Endothelial cell of umbilical vein (primary cell): ENCODE measurements around the gene CSNK2A3.

Experiments used
- POLR2AphosphoS5 ChIP-seq: IDR thresholded peaks from 2 replicates; pipeline ENCODE4 v1.6.1; 2012; ENCODE audit warnings: low read depth, mild to moderate bottlenecking, control low read depth, low read length, moderate library complexity; ENCODE audit not compliant: insufficient read depth
- TF ChIP-seq, protein P1 (sequence below), 2 donors: IDR thresholded peaks; 1 replicate in 1 of 2; 2 replicates in 1 of 2; pipeline ENCODE4 v1.5.1; 2011; ENCODE audit warnings: low read length in 2 of 2, mild to moderate bottlenecking in 2 of 2, moderate library complexity in 2 of 2, control low read depth in 1 of 2, inconsistent platforms in 1 of 2, low read depth in 1 of 2; ENCODE audit not compliant: insufficient read depth in 1 of 2; ENCODE audit errors: extremely low read depth in 1 of 2
- TF ChIP-seq, protein P2 (sequence below): IDR thresholded peaks from 2 replicates; pipeline ENCODE4 v1.6.1; 2011; ENCODE audit not compliant: insufficient read depth, insufficient read length

DNA sequence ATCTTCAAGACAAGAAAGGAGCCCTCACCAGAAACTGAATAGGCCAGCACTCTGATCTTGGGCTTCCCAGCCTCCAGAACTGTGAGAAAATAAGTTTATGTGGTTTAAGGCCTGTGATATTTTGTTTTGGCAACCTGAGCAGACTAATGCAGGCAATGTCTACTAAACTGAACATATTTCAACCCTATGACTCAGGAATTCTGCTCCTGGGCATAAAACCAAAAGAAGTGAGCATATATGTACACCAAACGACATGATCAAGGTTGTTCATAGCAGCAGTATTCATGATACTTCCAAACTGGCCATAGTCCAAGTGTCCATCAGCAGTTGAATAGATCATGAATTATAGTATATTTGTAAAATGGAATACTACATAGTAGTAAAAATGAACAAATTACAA is 29.0 kb downstream of the CSNK2A3 start:
- TF ChIP-seq, protein P1, sequence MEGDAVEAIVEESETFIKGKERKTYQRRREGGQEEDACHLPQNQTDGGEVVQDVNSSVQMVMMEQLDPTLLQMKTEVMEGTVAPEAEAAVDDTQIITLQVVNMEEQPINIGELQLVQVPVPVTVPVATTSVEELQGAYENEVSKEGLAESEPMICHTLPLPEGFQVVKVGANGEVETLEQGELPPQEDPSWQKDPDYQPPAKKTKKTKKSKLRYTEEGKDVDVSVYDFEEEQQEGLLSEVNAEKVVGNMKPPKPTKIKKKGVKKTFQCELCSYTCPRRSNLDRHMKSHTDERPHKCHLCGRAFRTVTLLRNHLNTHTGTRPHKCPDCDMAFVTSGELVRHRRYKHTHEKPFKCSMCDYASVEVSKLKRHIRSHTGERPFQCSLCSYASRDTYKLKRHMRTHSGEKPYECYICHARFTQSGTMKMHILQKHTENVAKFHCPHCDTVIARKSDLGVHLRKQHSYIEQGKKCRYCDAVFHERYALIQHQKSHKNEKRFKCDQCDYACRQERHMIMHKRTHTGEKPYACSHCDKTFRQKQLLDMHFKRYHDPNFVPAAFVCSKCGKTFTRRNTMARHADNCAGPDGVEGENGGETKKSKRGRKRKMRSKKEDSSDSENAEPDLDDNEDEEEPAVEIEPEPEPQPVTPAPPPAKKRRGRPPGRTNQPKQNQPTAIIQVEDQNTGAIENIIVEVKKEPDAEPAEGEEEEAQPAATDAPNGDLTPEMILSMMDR (IDR thresholded peaks at IDR 0.05; ENCODE audit: extremely low read depth in 1 of 2, insufficient read depth in 1 of 2, low read depth in 1 of 2, low read length in 2 of 2): no peak
- no peak for TF ChIP-seq POLR2AphosphoS5
- TF ChIP-seq, protein P2, sequence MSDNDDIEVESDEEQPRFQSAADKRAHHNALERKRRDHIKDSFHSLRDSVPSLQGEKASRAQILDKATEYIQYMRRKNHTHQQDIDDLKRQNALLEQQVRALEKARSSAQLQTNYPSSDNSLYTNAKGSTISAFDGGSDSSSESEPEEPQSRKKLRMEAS: no peak
